Measurements from ENCODE around the gene CACNA1C.

Gene CACNA1C

DNA sequence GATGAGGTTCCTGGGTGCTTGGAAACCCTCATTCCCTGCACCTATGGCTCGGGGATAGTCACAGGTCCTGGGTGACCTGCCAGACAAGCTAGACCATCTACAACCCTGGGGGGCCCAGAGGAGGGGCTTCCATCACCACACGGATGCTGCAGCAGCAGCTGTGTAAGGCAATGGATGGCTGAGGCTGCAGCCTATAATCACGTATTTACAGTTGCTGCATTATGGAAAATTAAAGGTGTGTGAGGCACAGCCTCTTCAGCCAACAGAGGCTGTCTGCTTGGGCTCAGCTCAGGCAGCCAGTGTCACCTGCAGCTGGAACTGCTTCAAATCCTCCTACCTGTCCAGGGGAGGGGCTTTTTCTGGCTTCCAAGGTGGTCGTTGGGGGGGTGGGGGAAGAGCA, 268.1 kb downstream of the CACNA1C start:
- TF ChIP-seq CTCF (conservative IDR thresholded peaks at IDR 0.05): no peak
- H3K27ac ChIP-seq: peak overlapping the region; percentile 10; the same call in 1 of the 2 replicates

GRCh38 chr12:2322554-2323120, 269.9 kb downstream of the CACNA1C start:
- H3K27ac ChIP-seq: no peak overlapping the region

GRCh38 chr12:2323532-2324255, 270.9 kb downstream of the CACNA1C start:
- H3K27ac ChIP-seq: peak overlapping the region; percentile 80
- no peak for TF ChIP-seq CTCF (conservative IDR thresholded peaks at IDR 0.05)

More at GRCh38 chr12:2322554-2323120, 269.9 kb downstream of the CACNA1C start:
- TF ChIP-seq CTCF (conservative IDR thresholded peaks at IDR 0.05): no peak

DNA sequence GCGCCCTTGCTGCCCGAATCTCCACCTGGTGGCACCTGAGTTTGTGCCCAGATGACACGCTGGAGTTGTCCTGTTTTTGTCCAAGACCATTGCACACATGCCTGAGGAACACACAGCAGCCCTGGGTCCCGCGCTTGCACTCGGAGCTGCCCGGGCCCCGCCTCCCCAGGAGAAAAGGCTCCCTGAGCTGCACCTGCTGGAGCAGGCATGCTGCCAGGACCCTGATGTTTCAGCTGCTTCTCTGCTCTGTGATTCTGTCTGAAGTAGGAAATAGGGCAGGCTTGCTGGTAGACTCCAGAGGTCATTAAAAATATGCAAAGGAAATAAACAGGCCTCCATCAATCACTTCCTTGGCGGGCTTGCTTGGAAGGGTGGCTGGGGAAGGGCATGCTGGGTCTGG, 271.6 kb downstream of the CACNA1C start:
- no peak for TF ChIP-seq CTCF (conservative IDR thresholded peaks at IDR 0.05)
- H3K27ac ChIP-seq: peak overlapping the region; percentile 80

- H3K27ac ChIP-seq: peak overlapping the region; percentile 80
- TF ChIP-seq CTCF (conservative IDR thresholded peaks at IDR 0.05): no peak
These were observed 272.7 kb downstream of the CACNA1C start for GRCh38 chr12:2325519-2325918.

GRCh38 chr12:2326470-2326869, 273.7 kb downstream of the CACNA1C start:
- no peak for TF ChIP-seq CTCF (conservative IDR thresholded peaks at IDR 0.05)

DNA sequence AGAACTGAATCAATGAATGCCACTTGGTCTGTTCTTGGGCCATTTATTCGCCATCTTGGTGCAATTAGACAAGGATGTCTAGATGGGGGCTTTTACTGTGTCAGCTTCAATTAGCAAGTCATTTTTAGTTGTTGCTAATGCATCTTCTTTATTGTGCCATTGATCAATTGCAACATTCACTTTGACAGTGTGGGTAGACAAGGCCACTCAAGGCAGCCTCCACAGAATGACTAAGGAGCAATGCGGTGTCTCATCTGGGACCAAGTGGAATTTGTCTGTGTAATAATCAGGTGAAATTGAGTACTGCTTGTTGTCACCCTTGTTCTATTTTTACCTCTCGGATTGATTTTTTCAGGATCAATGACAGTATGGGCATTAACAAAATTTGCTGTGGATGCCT, 275.9 kb downstream of the CACNA1C start:
- no peak for TF ChIP-seq CTCF (conservative IDR thresholded peaks at IDR 0.05)

More at GRCh38 chr12:2326470-2326869, 273.7 kb downstream of the CACNA1C start:
- peak overlapping the region; percentile 80 for H3K27ac ChIP-seq

More for the DNA sequence above, 275.9 kb downstream of the CACNA1C start:
- no peak overlapping the region for H3K27ac ChIP-seq
